Retinal pigment epithelial cell (primary cell): ENCODE measurements around the gene ANTXRL.
A peak's percentile ranks its signal among the peaks of the same experiment; 100 is the strongest.

Experiments
- DNase-seq: peaks from one replicate; pipeline ENCODE4 v3.0.0-alpha.2; 2010; ENCODE audit warnings: low read depth
- H3K4me3 ChIP-seq: 2 replicates; pipeline ENCODE4 v1.5.1; 2011; ENCODE audit warnings: mild to moderate bottlenecking, low read length, control low read depth, moderate library complexity
- CTCF ChIP-seq: conservative IDR thresholded peaks from 2 replicates; pipeline ENCODE4 v1.5.1; 2011; ENCODE audit warnings: low read depth, low read length, control low read depth, inconsistent platforms

ANTXRL gene

DNA sequence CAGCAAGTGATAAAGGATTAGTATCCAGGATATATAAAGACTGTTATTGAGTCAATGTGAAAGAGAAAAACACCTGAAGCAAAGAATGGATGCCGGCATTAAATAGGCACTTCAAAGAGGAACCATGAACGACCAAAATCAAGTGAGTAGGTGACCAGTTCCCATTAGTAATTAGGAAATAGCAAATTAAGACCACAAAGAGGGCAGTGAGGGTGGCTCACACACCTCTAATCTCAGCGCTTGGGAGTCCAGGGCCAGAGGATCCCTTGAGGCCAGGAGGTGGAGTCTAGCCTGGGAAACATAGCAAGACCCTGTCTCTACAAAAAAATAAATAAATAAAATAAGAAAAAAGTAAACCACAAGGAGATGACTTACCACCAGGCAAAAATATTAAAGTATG lies 1.5 kb upstream of the ANTXRL start:
- H3K4me3 ChIP-seq: peak overlapping the region; percentile 52
- no peak for TF ChIP-seq CTCF
- DNase-seq: no peak

- TF ChIP-seq CTCF: no peak
- no peak overlapping the region for H3K4me3 ChIP-seq
Observed at GRCh38 chr10:46285966-46286620, 704 bp upstream of the ANTXRL start.

GRCh38 chr10:46287846-46288477 lies 1.2 kb downstream of the ANTXRL start:
- no peak for TF ChIP-seq CTCF
- DNase-seq: no peak
- H3K4me3 ChIP-seq: no peak overlapping the region

More at GRCh38 chr10:46285966-46286620, 704 bp upstream of the ANTXRL start:
- no peak for DNase-seq

- DNase-seq: no peak
- TF ChIP-seq CTCF: no peak
- H3K4me3 ChIP-seq: no peak overlapping the region
Observed at GRCh38 chr10:46288601-46289206, 1.9 kb downstream of the ANTXRL start.

- no peak overlapping the region for H3K4me3 ChIP-seq
- no peak for TF ChIP-seq CTCF
- no peak for DNase-seq
Observed at GRCh38 chr10:46289209-46289810, 2.5 kb downstream of the ANTXRL start.

- DNase-seq: no peak
- TF ChIP-seq CTCF: no peak
- H3K4me3 ChIP-seq: no peak overlapping the region
Observed at GRCh38 chr10:46290101-46290886, 3.5 kb downstream of the ANTXRL start.
